PFSK-1 (cell line): ENCODE data around the gene GINS2.

ENCODE experiments used
- POLR2AphosphoS5 ChIP-seq: IDR thresholded peaks from 2 replicates; pipeline ENCODE4 v1.6.1; 2012; ENCODE audit warnings: low read depth, mild to moderate bottlenecking, control low read depth, low read length, moderate library complexity
- SIN3A ChIP-seq: IDR thresholded peaks from 2 replicates; pipeline ENCODE4 v1.6.1; 2012; ENCODE audit warnings: mild to moderate bottlenecking, low read length, moderate library complexity, borderline replicate concordance; ENCODE audit not compliant: insufficient read depth
- TF ChIP-seq, protein P1 (sequence below), 2 experiments: IDR thresholded peaks; 2 replicates each; pipeline versions ENCODE4 v1.6.1 to v1.8.0; 2011 to 2012; ENCODE audit warnings: low read depth in 2 of 2, low read length in 2 of 2, control low read depth in 1 of 2, inconsistent platforms in 1 of 2, mild to moderate bottlenecking in 1 of 2, moderate library complexity in 1 of 2; ENCODE audit not compliant: insufficient read depth in 1 of 2

DNA sequence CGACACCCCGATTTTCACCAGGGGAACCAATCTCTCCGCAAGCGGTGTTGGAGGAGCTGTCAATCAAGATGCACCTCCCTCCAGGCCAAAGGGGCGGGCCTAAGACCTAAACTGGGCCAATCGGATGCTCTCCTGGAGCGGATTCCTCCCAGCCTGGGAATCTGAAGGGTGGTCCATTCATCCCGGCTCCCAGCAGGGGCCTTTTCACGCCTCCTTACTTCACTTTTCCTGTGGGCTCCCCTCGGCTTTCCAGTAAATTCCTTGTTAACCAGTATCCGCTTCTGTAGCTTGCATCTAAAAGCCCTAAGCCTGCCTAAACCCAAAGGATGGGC is 45.1 kb upstream of the GINS2 start:
- no peak for TF ChIP-seq SIN3A
- no peak for TF ChIP-seq POLR2AphosphoS5
- TF ChIP-seq, protein P1, sequence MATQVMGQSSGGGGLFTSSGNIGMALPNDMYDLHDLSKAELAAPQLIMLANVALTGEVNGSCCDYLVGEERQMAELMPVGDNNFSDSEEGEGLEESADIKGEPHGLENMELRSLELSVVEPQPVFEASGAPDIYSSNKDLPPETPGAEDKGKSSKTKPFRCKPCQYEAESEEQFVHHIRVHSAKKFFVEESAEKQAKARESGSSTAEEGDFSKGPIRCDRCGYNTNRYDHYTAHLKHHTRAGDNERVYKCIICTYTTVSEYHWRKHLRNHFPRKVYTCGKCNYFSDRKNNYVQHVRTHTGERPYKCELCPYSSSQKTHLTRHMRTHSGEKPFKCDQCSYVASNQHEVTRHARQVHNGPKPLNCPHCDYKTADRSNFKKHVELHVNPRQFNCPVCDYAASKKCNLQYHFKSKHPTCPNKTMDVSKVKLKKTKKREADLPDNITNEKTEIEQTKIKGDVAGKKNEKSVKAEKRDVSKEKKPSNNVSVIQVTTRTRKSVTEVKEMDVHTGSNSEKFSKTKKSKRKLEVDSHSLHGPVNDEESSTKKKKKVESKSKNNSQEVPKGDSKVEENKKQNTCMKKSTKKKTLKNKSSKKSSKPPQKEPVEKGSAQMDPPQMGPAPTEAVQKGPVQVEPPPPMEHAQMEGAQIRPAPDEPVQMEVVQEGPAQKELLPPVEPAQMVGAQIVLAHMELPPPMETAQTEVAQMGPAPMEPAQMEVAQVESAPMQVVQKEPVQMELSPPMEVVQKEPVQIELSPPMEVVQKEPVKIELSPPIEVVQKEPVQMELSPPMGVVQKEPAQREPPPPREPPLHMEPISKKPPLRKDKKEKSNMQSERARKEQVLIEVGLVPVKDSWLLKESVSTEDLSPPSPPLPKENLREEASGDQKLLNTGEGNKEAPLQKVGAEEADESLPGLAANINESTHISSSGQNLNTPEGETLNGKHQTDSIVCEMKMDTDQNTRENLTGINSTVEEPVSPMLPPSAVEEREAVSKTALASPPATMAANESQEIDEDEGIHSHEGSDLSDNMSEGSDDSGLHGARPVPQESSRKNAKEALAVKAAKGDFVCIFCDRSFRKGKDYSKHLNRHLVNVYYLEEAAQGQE (IDR thresholded peaks at IDR 0.05; ENCODE audit: insufficient read depth in 1 of 2, low read depth in 2 of 2, low read length in 2 of 2): no peak
